BJ (cell line): ENCODE measurements around the gene ADAM33. TPM values are rescaled to one million over a fixed set of nuclear protein-coding genes. Genes with fewer than 3 reads are reported as not detected.

Source experiments
- CTCF ChIA-PET: fragments of 350-600 bp; formaldehyde crosslinking; extraction: SDS; loops from one replicate; lab custom pipeline; 2021; ENCODE audit warnings: antibody characterized with exemption, inconsistent platforms; lab: Yijun Ruan, JAX
- POLR2A ChIA-PET: fragments of 300-600 bp; sonication (Branson Sonifier 250); formaldehyde crosslinking; extraction: SDS; loops from one replicate; lab custom pipeline; 2021; ENCODE audit warnings: antibody characterized with exemption; lab: Charles Lee
- DNase-seq: peaks from one replicate; pipeline ENCODE4 v3.0.0-alpha.2; 2011; ENCODE audit warnings: low read depth
- H3K27me3 ChIP-seq: 2 replicates; pipeline ENCODE4 v1.6.0; 2011; ENCODE audit warnings: low read length; ENCODE audit not compliant: control insufficient read depth, insufficient read depth
- H3K36me3 ChIP-seq: 2 replicates; pipeline ENCODE4 v1.5.1; 2011; ENCODE audit warnings: low read length; ENCODE audit not compliant: control insufficient read depth, insufficient read depth
- H3K4me3 ChIP-seq: 2 replicates; pipeline ENCODE4 v1.5.1; 2011; ENCODE audit warnings: low read depth, mild to moderate bottlenecking, control low read depth, low read length
- polyA plus RNA-seq: library from polyadenylated mRNA; depleted of rRNA; stranded (reverse); fragments of >200 nt; gene quantifications from 2 replicates; pipeline ENCODE4 v1.2.3, GENCODE V29; 2011
- TF ChIP-seq, protein P1 (sequence below): IDR thresholded peaks from 2 replicates; pipeline ENCODE4 v1.5.1; 2011; ENCODE audit warnings: low read depth, mild to moderate bottlenecking, control low read depth, inconsistent platforms, low read length, moderate library complexity; ENCODE audit not compliant: insufficient read depth

Gene ADAM33
- polyA plus RNA-seq, 1 experiment: 82.6 TPM

DNA sequence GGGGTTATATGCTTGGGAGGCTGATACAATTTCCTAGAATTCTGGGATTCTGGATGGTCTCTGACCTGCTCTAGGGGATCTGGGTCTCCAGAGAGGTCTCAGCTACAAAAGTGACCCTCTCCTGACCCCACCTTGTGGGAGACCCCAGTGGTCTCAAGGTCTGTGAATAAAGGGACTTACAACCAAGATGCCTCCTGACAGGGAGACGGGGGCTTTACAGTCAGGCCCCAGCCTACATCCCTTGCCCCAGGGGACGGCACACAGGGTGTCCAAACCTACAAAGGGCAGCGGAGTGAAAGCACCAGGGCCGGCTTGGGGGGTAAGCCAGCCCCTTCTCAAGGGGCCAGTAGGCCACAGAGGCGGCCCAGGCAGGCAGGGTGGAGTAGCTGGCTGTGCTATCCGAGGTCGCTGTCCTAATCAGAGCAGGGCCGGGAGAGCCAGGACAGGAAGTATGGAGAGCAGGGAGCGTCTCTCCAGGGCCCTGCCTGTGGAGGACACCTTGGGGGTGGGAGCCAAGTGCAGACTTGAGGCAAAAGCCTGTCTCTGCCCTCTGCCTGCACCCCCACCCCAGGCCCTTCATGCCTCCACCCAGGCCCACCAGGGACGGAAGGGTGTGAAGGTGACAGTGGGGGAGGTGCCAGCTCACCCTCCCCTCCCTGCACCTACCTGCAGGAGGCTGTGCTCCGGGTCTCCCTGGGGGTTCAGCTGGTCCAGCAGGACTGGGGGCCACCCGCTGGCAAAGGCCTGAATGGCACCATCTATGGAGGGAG, 22.1 kb downstream of the ADAM33 start:
- Histone ChIP-seq H3K4me3 (no peak overlapping the region), H3K27me3 (peaks cover 38% of the 10 kb centered on the region), H3K36me3 (no peaks in the 10 kb centered on the region)
- DNase-seq: no peak
- TF ChIP-seq, protein P1, sequence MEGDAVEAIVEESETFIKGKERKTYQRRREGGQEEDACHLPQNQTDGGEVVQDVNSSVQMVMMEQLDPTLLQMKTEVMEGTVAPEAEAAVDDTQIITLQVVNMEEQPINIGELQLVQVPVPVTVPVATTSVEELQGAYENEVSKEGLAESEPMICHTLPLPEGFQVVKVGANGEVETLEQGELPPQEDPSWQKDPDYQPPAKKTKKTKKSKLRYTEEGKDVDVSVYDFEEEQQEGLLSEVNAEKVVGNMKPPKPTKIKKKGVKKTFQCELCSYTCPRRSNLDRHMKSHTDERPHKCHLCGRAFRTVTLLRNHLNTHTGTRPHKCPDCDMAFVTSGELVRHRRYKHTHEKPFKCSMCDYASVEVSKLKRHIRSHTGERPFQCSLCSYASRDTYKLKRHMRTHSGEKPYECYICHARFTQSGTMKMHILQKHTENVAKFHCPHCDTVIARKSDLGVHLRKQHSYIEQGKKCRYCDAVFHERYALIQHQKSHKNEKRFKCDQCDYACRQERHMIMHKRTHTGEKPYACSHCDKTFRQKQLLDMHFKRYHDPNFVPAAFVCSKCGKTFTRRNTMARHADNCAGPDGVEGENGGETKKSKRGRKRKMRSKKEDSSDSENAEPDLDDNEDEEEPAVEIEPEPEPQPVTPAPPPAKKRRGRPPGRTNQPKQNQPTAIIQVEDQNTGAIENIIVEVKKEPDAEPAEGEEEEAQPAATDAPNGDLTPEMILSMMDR: no peak
- ChIA-PET POLR2A (no interaction called here), CTCF (interaction anchor here (1.2 to 1.6 kb wide), 2 partner anchors 17 to 51 kb away, joined by 4 to 7 read pairs; no protein-coding TSS in a partner anchor)

DNA sequence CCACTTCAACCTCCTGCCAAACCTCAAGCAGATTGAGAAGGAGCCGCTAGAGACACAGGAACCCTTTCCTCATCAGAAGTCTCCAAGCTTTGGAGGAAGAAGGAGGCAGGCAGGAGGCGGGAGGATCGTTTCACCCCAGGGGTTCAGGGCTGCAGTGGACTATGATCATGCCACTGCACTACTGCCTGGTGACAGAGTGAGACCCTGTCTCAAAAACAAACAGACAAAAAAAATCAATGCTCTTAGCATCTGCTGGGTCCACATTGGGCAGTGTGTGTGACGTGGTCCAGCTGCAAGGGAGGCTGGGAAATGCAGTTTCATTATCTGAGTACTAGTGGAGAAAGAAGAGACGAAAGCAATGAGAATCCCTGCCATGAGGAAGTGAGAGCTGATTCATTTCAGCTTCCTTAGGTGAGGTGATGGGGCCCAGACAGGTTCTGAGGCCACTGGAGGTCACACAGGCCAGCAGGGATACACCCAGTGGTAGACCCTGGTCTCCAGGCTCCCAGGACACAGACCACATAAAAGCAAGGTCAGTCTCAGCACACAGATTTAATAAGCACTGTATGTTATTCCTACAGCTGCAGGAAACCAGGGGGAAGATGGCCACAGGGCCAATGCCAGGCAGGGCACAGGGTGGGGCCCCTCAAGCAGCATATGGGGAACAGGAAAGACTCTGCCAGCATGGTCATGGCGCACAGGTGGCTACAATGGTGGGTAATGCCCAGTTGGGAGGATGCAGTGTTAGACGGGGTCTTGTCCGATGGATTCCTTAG, 22.9 kb downstream of the ADAM33 start:
- TF ChIP-seq, protein P1: no peak
- Histone ChIP-seq H3K27me3 (peaks cover 38% of the 10 kb centered on the region), H3K36me3 (no peaks in the 10 kb centered on the region), H3K4me3 (no peak overlapping the region)
- CTCF ChIA-PET: interaction anchor here (0.8 to 1.8 kb wide), 3 partner anchors 11 to 52 kb away, joined by 4 to 7 read pairs (median 5); no protein-coding TSS in a partner anchor
- no peak for DNase-seq
- POLR2A ChIA-PET: no interaction called here

DNA sequence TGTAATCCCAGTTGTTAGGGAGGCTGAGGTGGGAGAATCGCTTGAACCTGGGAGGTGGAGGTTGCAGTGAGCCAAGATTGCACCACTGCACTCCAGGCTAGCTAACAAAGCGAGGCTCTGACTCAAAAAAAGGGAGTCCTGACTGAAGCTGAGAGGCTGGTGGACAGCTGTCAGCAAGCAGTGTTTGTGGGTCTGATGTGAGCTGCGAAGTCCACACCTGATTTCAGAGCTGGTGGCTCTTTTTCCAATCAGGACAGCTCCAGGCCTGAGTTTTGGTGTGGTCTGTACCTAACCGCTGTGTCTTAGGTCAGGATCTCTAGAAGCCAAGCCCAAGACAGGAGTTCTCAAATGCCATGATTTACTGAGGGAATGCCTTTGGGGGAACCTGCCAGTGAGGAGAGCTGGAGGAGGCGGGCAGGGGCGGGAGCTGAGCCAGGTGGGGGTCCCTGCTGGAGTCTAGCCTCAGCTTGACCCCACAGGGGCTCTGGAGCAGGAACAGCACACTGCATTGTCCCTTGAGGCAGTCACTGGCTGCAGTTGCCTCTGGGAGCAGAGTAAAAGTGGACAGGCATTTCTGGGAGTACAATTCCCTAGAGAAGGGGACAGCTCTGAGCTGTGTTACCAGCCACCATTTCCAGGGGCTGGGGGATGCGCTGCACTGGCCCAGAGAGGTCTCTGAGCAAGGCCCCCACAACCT, 23.6 kb downstream of the ADAM33 start:
- Histone ChIP-seq H3K4me3 (no peak overlapping the region), H3K36me3 (no peaks in the 10 kb centered on the region), H3K27me3 (peaks cover 38% of the 10 kb centered on the region)
- TF ChIP-seq, protein P1: no peak
- DNase-seq: no peak
- POLR2A ChIA-PET: no interaction called here
- CTCF ChIA-PET: interaction anchor here (0.8 to 1.8 kb wide), 3 partner anchors 12 to 53 kb away, joined by 4 to 7 read pairs (median 5); no protein-coding TSS in a partner anchor

DNA sequence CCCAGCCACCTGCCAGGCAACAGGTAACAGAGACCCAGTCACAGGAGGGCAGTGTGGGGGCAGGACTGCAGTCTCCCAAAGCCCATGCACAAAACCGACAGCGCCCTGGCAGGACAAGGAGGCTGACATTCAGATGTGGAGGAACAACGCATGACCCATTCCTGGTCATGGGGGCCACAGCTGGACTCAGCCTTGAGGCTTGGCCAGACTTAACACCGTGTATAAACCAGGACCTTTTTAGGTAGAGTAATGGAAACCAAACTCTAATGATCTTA, 26.7 kb downstream of the ADAM33 start:
- H3K36me3 ChIP-seq: no peaks in the 10 kb centered on the region; the same call in 1 of the 2 replicates
- CTCF ChIA-PET: interaction anchor here (1.1 kb wide), 1 partner anchor 56 kb away, joined by 4 read pairs; no protein-coding TSS in a partner anchor
- POLR2A ChIA-PET: no interaction called here
- TF ChIP-seq, protein P1: no peak
- no peak overlapping the region for H3K4me3 ChIP-seq
- peaks cover 19% of the 10 kb centered on the region for H3K27me3 ChIP-seq
- no peak for DNase-seq
